WTC11 (cell line): ENCODE data around the gene CDK3. TPM values are rescaled to one million over a fixed set of nuclear protein-coding genes. Genes with fewer than 3 reads are reported as not detected.

Experiments used
- ATAC-seq: fragments of 200-7000 bp; cut with Tn5 transposase; 2 replicates; pipeline ENCODE4 v1.10.0; 2021; ENCODE audit warnings: mild to moderate bottlenecking, moderate library complexity
- CTCF ChIA-PET: fragments of 300-600 bp; sonication (Branson Sonifier 250); formaldehyde crosslinking; loops from one replicate; lab custom pipeline; 2021; ENCODE audit warnings: antibody characterized with exemption; lab: Charles Lee
- POLR2A ChIA-PET: fragments of 350-600 bp; sonication (Branson Sonifier 250); formaldehyde crosslinking; loops from one replicate; lab custom pipeline; 2021; ENCODE audit warnings: antibody characterized with exemption; lab: Charles Lee
- DNase-seq: peaks from one replicate; pipeline ENCODE4 v3.0.0; 2021; ENCODE audit warnings: low spot score
- H3K27ac Mint-ChIP-seq: 2 replicates; pipeline ENCODE4 v1.8.0; 2021; ENCODE audit warnings: mixed read lengths
- H3K27me3 Mint-ChIP-seq: 2 replicates; pipeline ENCODE4 v1.8.0; 2021; ENCODE audit warnings: low read depth, mild to moderate bottlenecking, moderate library complexity, mixed read lengths
- H3K36me3 Mint-ChIP-seq: 2 replicates; pipeline ENCODE4 v1.8.0; 2021; ENCODE audit warnings: mixed read lengths
- H3K4me1 Mint-ChIP-seq: 2 replicates; pipeline ENCODE4 v1.8.0; 2022; ENCODE audit warnings: mixed read lengths
- H3K4me3 Mint-ChIP-seq: 2 replicates; pipeline ENCODE4 v1.8.0; 2021; ENCODE audit warnings: mild to moderate bottlenecking, moderate library complexity, mixed read lengths
- H3K9me3 Mint-ChIP-seq: 2 replicates; pipeline ENCODE4 v1.8.0; 2021; ENCODE audit warnings: mixed read lengths
- ATF3 ChIP-seq: sonication (generic); formaldehyde crosslinking; conservative IDR thresholded peaks from 2 replicates; pipeline ENCODE4 v1.8.1; 2022; ENCODE audit warnings: mild to moderate bottlenecking, missing genetic modification reagents
- CREM ChIP-seq: sonication (generic); formaldehyde crosslinking; IDR thresholded peaks from 2 replicates; pipeline ENCODE4 v1.8.1; 2022; ENCODE audit warnings: mild to moderate bottlenecking, missing genetic modification reagents, moderate library complexity
- CTCF ChIP-seq: fragments of 200-600 bp; IDR thresholded peaks from 2 replicates; pipeline ENCODE4 v1.8.0; 2022; ENCODE audit warnings: antibody characterized with exemption
- GABPB1 ChIP-seq: sonication (generic); formaldehyde crosslinking; IDR thresholded peaks from 2 replicates; pipeline ENCODE4 v1.8.1; 2023; ENCODE audit warnings: mild to moderate bottlenecking, missing genetic modification reagents
- NR3C1 ChIP-seq: sonication (generic); formaldehyde crosslinking; conservative IDR thresholded peaks from 2 replicates; pipeline ENCODE4 v1.8.1; 2023; ENCODE audit warnings: low read depth, mild to moderate bottlenecking, missing genetic modification reagents
- PRDM15 ChIP-seq: sonication (generic); formaldehyde crosslinking; IDR thresholded peaks from 2 replicates; pipeline ENCODE4 v1.8.0; 2022; ENCODE audit warnings: missing genetic modification reagents
- RELA ChIP-seq: sonication (generic); formaldehyde crosslinking; IDR thresholded peaks from 2 replicates; pipeline ENCODE4 v1.8.1; 2022; ENCODE audit warnings: missing genetic modification reagents, mild to moderate bottlenecking, borderline replicate concordance
- SMAD3 ChIP-seq: sonication (generic); formaldehyde crosslinking; IDR thresholded peaks from 2 replicates; pipeline ENCODE4 v1.8.0; 2022; ENCODE audit warnings: missing genetic modification reagents, mild to moderate bottlenecking, borderline replicate concordance
- ZNF121 ChIP-seq: sonication (generic); formaldehyde crosslinking; IDR thresholded peaks from 2 replicates; pipeline ENCODE4 v1.8.0; 2023; ENCODE audit warnings: missing genetic modification reagents
- ZNF219 ChIP-seq: sonication (generic); formaldehyde crosslinking; IDR thresholded peaks from 2 replicates; pipeline ENCODE4 v1.8.0; 2023; ENCODE audit warnings: missing genetic modification reagents, mild to moderate bottlenecking, borderline replicate concordance
- ZNF281 ChIP-seq: sonication (generic); formaldehyde crosslinking; IDR thresholded peaks from 2 replicates; pipeline ENCODE4 v1.8.0; 2023; ENCODE audit warnings: mild to moderate bottlenecking, missing genetic modification reagents
- ZNF317 ChIP-seq: sonication (generic); formaldehyde crosslinking; IDR thresholded peaks from 2 replicates; pipeline ENCODE4 v1.8.1; 2023; ENCODE audit warnings: low read depth, mild to moderate bottlenecking, moderate library complexity, missing genetic modification reagents, borderline replicate concordance
- total RNA-seq: library from RNA; stranded (reverse); gene quantifications from 3 replicates; pipeline ENCODE4 v1.2.3, GENCODE V29; 2021

CDK3 gene
- total RNA-seq, 1 experiment from 2014 or later, result 9.5 TPM

- TF ChIP-seq PRDM15 (peak; percentile 40; the same call in 1 of the 2 replicates), ZNF281 (no peak), GABPB1 (CRISPR knock-in tag) (peak; percentile 66), ZNF219 (CRISPR knock-in tag) (no peak)
- TF ChIP-seq, all 79 proteins: peak for 12
Measured at GRCh38 chr17:75978938-75979704, 21.5 kb upstream of the CDK3 start, which contains the start of the genes ACOX1 and TEN1 (continued).

GRCh38 chr17:75979705-75980187 is 20.9 kb upstream of the CDK3 start:
- H3K27me3 Mint-ChIP-seq, result no peaks in the 10 kb centered on the region
- H3K36me3 Mint-ChIP-seq, result peaks cover 12% of the 10 kb centered on the region
- H3K4me3 Mint-ChIP-seq, result peak overlapping the region; percentile 97
- ChIA-PET CTCF (interaction anchor here (0.7 to 1.4 kb wide), 2 partner anchors 39 to 52 kb away, joined by 4 read pairs; partner anchors contain the start of gene FBF1), POLR2A (interaction anchor here (1.0 kb wide), 1 partner anchor 39 kb away, joined by 3 read pairs; the partner anchor contains the start of gene FBF1)
- H3K27ac Mint-ChIP-seq, result peak overlapping the region; percentile 100
- H3K9me3 Mint-ChIP-seq, result no peaks in the 10 kb centered on the region
- peaks cover 69% of the 10 kb centered on the region for H3K4me1 Mint-ChIP-seq
- DNase-seq (no peak), ATAC-seq (no peak)
- TF ChIP-seq ZNF121 (no peak), SMAD3 (CRISPR knock-in tag) (0 out of 2 replicates have a peak, but pooled peaks have one; percentile 22), ATF3 (CRISPR knock-in tag) (no peak), CREM (CRISPR knock-in tag) (0 out of 2 replicates have a peak, but pooled peaks have one; percentile 12), CTCF (no peak), NR3C1 (no peak), ZNF317 (CRISPR knock-in tag) (0 out of 2 replicates have a peak, but pooled peaks have one; percentile 6), RELA (no peak)
- TF ChIP-seq, all 79 proteins: peak for 3
